BLaER1 (cell line): ENCODE measurements around the gene AP1S3.
"Not testable (repeated sequence)": the region's sequence is repeated elsewhere in the genome, so short reads cannot be mapped to it uniquely, and the experiment has no call there.

ENCODE experiments used
- H3K27ac ChIP-seq: shearing (Covaris generic); formaldehyde crosslinking; 2 replicates; pipeline ENCODE4 v1.8.1; 2022
- H3K27me3 ChIP-seq: shearing (Covaris generic); formaldehyde crosslinking; 2 replicates; pipeline ENCODE4 v1.8.1; 2022
- H3K36me3 ChIP-seq: shearing (Covaris generic); formaldehyde crosslinking; 2 replicates; pipeline ENCODE4 v1.8.1; 2022
- H3K4me1 ChIP-seq: shearing (Covaris generic); formaldehyde crosslinking; 2 replicates; pipeline ENCODE4 v1.8.1; 2022
- H3K4me2 ChIP-seq: shearing (Covaris generic); formaldehyde crosslinking; 2 replicates; pipeline ENCODE4 v1.8.1; 2022
- H3K4me3 ChIP-seq: shearing (Covaris generic); formaldehyde crosslinking; 2 replicates; pipeline ENCODE4 v1.8.1; 2022
- H3K9ac ChIP-seq: shearing (Covaris generic); formaldehyde crosslinking; 2 replicates; pipeline ENCODE4 v1.8.1; 2022
- H3K9me3 ChIP-seq: shearing (Covaris generic); formaldehyde crosslinking; 2 replicates; pipeline ENCODE4 v1.8.1; 2022
- H4K20me1 ChIP-seq: shearing (Covaris generic); formaldehyde crosslinking; 2 replicates; pipeline ENCODE4 v1.8.1; 2022
- Cebpa-rat ChIP-seq: shearing (Covaris generic); IDR thresholded peaks from 2 replicates; pipeline ENCODE4 v1.8.1; 2022

The AP1S3 gene

DNA sequence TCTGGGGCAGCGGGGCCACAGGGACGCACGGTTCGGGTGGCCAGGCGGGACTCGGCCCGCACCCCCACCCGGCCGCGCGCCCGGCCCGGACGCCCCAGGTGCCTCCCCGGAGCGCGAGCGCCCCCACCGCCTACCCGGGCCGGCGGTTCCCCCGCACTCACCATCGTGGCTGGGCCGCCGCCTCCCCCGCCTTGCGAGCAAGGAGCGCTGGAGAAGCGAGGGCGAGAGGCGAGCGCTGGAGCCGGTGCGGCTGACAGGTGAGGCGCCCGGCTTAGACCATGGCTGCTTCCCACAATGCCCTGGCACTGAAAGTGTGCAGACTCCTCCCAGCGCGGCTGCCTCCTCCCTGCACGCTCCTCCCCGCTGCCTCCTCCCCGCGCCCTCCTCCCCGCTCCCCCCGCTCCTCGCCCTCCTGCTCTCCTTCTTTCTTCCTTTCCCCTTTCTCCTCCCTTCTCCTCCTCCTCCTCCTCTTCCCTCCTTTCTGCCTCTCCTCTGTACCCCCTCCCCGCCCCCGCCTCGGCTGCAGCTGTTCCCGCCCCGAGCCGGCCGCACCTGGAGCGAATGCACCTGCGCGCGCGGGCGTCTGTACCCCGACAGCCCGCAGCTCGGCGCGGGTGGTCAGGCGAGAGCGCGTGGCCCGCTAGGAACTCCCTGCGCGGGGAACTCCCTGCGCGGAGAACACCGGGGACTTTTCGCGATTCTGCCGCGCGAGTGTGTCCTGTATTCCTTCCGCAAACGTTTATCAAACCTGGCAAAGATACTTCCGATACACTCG lies at the start of gene AP1S3:
TSS of gene AP1S3 (minus strand) at position 296 of the 775 bp plus-strand sequence. CDS start at position 164, 132 bp downstream.
- H3K36me3 ChIP-seq: no peaks in the 10 kb centered on the region
- peak within 1 kb of the TSS; percentile 74 for H3K9ac ChIP-seq
- no peaks in the 10 kb centered on the region for H4K20me1 ChIP-seq
- no peak for TF ChIP-seq Cebpa-rat
- peaks cover 25% of the 10 kb centered on the region for H3K4me1 ChIP-seq
- no peaks in the 10 kb centered on the region for H3K27me3 ChIP-seq
- H3K9me3 ChIP-seq: no peaks in the 10 kb centered on the region
- H3K27ac ChIP-seq: peak within 1 kb of the TSS; percentile 62
- H3K4me3 ChIP-seq: peak within 1 kb of the TSS; percentile 81
- H3K4me2 ChIP-seq: peak within 1 kb of the TSS; percentile 95

DNA sequence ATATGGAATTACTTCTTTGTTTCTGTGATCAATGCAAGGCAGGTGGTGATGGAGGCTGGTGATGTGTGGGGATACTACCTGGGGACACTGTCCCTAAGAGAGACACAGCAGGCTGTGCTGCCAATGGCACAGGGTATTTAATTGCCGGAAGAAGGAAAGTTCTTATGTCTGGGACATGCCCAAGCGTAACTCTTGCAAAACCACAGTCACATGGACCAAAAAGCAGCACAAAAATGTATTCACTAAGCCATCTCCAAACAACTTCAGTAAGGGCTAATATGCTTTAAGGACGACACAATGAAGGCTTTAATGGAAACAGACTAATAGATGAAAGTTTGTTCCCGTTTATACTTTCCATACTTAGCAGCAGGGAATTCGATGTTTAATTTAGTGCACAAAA lies 49.7 kb upstream of the AP1S3 start:
- H3K27me3 ChIP-seq: no peaks in the 10 kb centered on the region
- H3K4me2 ChIP-seq: peak overlapping the region; percentile 27; the same call in 1 of the 2 replicates
- H3K4me3 ChIP-seq: no peak overlapping the region
- H3K36me3 ChIP-seq: peaks cover 55% of the 10 kb centered on the region
- TF ChIP-seq Cebpa-rat: no peak
- peak overlapping the region; percentile 35; the same call in 1 of the 2 replicates for H3K27ac ChIP-seq
- no peak overlapping the region for H3K9ac ChIP-seq
- H3K9me3 ChIP-seq: peaks cover 7% of the 10 kb centered on the region; the same call in 1 of the 2 replicates
- H3K4me1 ChIP-seq: peaks cover 41% of the 10 kb centered on the region
- no peaks in the 10 kb centered on the region for H4K20me1 ChIP-seq

DNA sequence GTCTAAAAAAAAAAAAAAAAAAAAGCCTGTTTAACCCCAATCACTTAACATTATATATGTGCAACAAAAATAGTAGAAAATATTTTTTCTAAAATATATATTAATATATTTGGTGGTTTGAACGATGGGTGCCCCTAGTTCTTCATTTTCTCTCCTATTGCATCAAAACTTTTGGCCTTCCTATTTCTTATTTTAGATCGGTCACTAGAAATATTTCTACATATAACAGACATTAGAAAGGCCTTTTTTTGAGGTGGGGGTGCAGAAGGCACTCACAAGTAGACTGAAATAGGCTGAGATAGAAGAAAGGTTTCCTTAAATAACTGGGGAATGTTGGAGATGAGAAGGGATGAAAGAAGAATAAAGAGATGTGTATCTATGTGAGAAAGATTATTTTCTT lies 49.3 kb upstream of the AP1S3 start:
- no peak overlapping the region for H3K9ac ChIP-seq
- peaks cover 7% of the 10 kb centered on the region; the same call in 1 of the 2 replicates for H3K9me3 ChIP-seq
- no peak overlapping the region for H3K4me3 ChIP-seq
- peak overlapping the region; percentile 35; the same call in 1 of the 2 replicates for H3K27ac ChIP-seq
- TF ChIP-seq Cebpa-rat: no peak
- H4K20me1 ChIP-seq: no peaks in the 10 kb centered on the region
- peak overlapping the region; percentile 27; the same call in 1 of the 2 replicates for H3K4me2 ChIP-seq
- no peaks in the 10 kb centered on the region for H3K27me3 ChIP-seq
- peaks cover 59% of the 10 kb centered on the region for H3K36me3 ChIP-seq
- H3K4me1 ChIP-seq: peaks cover 37% of the 10 kb centered on the region

DNA sequence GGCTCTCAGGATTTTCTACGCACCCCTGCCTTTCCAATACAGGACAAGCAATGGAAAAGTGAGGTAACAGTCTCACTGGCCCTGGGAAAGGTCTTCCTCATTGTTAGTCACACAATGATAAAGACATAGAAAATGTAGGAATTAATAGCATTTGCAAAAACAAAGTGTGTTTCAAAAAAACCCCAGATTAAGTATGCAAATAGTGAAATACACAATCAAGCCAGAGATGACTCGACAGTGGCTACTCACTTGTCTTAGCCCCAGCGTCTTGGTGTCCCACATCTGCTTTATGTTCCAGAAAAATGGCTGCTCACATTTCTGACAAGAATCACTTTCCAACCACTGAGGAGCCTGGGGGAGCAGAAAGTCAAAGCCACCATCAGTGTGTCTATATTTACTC lies 47.0 kb upstream of the AP1S3 start:
- Histone ChIP-seq H4K20me1 (no peaks in the 10 kb centered on the region), H3K27me3 (no peaks in the 10 kb centered on the region), H3K27ac (no peak overlapping the region), H3K9ac (no peak overlapping the region), H3K9me3 (peaks cover 3% of the 10 kb centered on the region; the same call in 1 of the 2 replicates), H3K36me3 (peaks cover 72% of the 10 kb centered on the region), H3K4me2 (no peak overlapping the region), H3K4me1 (peaks cover 17% of the 10 kb centered on the region), H3K4me3 (no peak overlapping the region)
- TF ChIP-seq Cebpa-rat: no peak

DNA sequence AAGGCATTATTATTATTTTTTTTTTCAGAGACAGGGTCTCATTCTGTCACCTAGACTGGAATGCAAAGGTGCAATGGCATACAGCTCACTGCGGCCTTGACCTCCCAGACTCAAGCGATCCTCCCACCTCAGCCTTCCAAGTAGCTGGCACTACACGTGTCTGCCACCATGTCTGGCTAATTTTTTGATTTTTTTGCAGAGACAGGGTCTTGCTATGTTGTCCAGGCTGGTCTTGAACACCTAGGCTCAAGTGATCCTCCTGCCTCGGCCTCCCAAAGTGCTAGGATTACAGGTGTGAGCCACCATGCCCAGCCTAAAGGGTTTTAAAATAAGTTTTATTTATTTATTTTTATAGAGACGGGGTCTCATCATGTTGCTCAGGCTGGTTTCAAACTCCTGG lies 45.3 kb upstream of the AP1S3 start:
- Histone ChIP-seq H3K36me3 (peaks cover 83% of the 10 kb centered on the region), H3K4me3 (no peak overlapping the region), H3K27ac (no peak overlapping the region), H3K9ac (no peak overlapping the region), H3K27me3 (no peaks in the 10 kb centered on the region), H3K4me1 (peaks cover 11% of the 10 kb centered on the region), H3K4me2 (no peak overlapping the region), H3K9me3 (no peaks in the 10 kb centered on the region), H4K20me1 (no peaks in the 10 kb centered on the region)
- TF ChIP-seq Cebpa-rat: no peak

DNA sequence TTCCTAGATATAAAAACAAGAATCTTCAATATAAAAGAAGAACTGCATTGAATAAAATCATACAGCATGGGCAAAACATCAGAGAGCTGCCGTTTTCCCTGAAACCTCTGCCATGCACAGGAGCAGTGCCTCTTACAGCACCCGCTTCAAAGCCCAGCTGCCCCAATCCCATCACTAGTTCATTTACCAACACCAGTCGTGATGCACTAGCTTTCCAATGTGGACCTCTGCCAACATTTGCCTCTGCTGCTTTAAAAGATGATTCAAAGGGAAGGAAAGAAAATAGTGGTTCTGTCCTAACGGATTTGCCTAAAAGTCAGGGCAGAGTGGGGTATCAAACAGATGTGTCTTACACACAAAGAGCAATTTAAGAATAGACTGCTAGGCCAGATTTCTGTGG lies 43.4 kb upstream of the AP1S3 start:
- H3K9ac ChIP-seq: no peak overlapping the region
- H3K36me3 ChIP-seq: peaks cover 88% of the 10 kb centered on the region
- H3K4me2 ChIP-seq: no peak overlapping the region
- H3K4me3 ChIP-seq: no peak overlapping the region
- no peak for TF ChIP-seq Cebpa-rat
- H3K9me3 ChIP-seq: no peaks in the 10 kb centered on the region
- no peaks in the 10 kb centered on the region for H3K27me3 ChIP-seq
- H3K4me1 ChIP-seq: no peaks in the 10 kb centered on the region
- H4K20me1 ChIP-seq: no peaks in the 10 kb centered on the region
- H3K27ac ChIP-seq: no peak overlapping the region

DNA sequence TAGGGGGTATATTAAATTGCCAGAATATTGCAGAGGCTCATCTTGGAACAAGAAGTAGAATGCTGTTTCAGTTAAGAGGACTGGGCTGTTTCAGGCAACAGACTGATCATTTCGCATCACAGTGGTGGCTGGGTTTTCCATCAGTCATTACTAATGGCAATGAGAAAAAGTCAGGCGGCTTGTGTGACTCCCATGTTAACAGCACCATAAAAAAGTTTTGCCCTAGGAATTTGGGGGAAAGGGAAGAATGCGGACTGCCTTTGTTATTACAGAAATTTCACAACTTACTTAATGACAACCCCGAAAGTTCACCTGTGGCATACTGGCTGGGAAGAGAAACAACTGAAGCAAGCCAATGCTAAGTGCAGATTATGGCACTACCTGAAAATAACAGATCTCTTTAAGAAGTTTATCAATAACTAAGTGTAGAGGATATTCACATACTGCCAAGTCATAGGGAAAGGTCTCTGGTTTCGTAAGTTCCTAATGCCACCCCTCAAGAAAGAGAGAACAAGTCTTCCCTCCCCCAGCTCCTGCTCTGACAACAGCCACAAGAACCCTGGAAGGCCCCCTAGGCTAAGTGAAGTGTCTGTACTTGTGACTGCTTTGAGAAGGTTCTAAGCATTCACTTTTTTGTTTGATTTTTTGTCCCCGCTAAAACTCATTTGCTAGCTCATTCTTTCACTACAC lies 40.5 kb upstream of the AP1S3 start:
- Histone ChIP-seq H3K36me3 (peaks cover 82% of the 10 kb centered on the region), H3K4me3 (no peak overlapping the region), H3K27ac (no peak overlapping the region), H3K9ac (no peak overlapping the region), H3K9me3 (no peaks in the 10 kb centered on the region), H4K20me1 (no peaks in the 10 kb centered on the region), H3K4me1 (no peaks in the 10 kb centered on the region), H3K4me2 (no peak overlapping the region), H3K27me3 (no peaks in the 10 kb centered on the region)
- no peak for TF ChIP-seq Cebpa-rat

DNA sequence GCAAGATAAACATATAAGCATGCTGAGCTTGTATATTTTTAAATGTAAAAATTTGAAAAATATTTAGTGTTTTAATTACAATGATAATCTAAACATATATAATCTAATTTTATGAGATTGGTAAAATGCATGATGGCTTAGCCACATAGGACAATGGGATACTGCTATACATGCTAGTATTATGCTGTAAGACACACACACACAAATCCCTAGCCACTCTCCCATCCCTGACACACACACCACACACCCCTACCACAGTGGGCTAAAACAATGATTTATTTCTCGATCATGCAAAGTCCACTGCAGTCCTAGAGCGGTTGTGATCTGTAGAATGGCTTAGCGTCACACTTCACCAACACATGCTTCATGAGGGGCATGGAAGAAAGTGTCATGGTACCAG lies 36.3 kb upstream of the AP1S3 start:
- no peak for TF ChIP-seq Cebpa-rat
- Histone ChIP-seq H3K9me3 (no peaks in the 10 kb centered on the region), H3K4me3 (no peak overlapping the region), H3K27me3 (no peaks in the 10 kb centered on the region), H4K20me1 (no peaks in the 10 kb centered on the region), H3K27ac (no peak overlapping the region), H3K9ac (no peak overlapping the region), H3K4me1 (no peaks in the 10 kb centered on the region), H3K36me3 (peaks cover 57% of the 10 kb centered on the region), H3K4me2 (no peak overlapping the region)

DNA sequence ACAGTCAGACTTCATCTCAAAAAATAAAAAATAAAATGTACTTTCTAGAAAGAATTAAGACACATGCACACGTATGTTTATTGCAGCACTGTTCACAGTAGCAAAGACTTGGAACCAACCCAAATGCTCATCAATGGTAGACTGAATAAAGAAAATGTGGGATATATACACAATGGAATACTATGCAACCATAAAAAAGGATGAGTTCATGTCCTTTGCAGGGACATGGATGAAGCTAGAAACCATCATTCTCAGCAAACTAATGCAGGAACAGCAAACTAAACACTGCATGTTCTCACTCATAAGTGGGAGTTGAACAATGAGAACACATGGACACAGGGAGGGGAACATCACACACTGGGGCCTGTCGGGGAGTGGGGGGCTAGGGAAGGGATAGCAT lies 35.4 kb upstream of the AP1S3 start:
- not testable (repeated sequence) for H4K20me1 ChIP-seq, H3K4me3 ChIP-seq, H3K9ac ChIP-seq, H3K27me3 ChIP-seq, H3K9me3 ChIP-seq, H3K27ac ChIP-seq, H3K4me2 ChIP-seq, H3K4me1 ChIP-seq
- H3K36me3 ChIP-seq: peaks cover 48% of the 10 kb centered on the region

DNA sequence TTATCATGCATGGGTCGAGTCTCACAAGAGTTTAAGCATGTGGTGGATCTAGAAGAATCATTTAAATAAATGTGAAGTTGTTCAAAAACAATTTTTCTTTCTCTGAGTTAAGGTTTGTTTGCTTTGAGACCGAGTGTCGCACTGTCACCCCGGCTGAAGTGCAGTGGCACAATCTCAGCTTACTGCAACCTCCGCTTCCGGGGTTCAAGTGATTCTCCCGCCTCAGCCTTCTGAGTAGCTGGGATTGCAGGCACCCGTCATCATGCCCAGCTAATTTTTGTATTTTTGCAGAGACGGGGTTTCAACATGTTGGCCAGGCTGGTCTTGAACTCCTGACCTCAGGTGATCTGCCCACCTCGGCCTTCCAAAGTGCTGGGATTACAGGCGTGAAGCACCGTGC lies 34.3 kb upstream of the AP1S3 start:
- peaks cover 37% of the 10 kb centered on the region for H3K36me3 ChIP-seq
- H3K9ac ChIP-seq, H3K27me3 ChIP-seq, H4K20me1 ChIP-seq, H3K4me2 ChIP-seq, H3K4me1 ChIP-seq, H3K27ac ChIP-seq, H3K4me3 ChIP-seq, H3K9me3 ChIP-seq: not testable (repeated sequence)
